Measurements from ENCODE around the gene MED16. TPM values are rescaled to one million over a fixed set of nuclear protein-coding genes. Genes with fewer than 3 reads are reported as not detected.
A peak's percentile ranks its signal among the peaks of the same experiment; 100 is the strongest.

MED16 gene
- total and polyA plus RNA-seq, 2 of the 13 experiments (the other 11 are each of a cell fraction or from before 2014, with no cell fraction given) = 13.3 to 14.8 TPM

GRCh38 chr19:858868-859843 lies 33.8 kb downstream of the MED16 start, which contains the start of gene CFD (continued):
- no peak for TF ChIP-seq SOX13 (IDR thresholded peaks at IDR 0.05)
- 0 out of 4 replicates have a peak, but pooled peaks of 1 of the 2 experiments have one; percentile 6 for TF ChIP-seq SOX13 (CRISPR knock-in tag; conservative IDR thresholded peaks at IDR 0.05 in 1 of 2, IDR thresholded peaks at IDR 0.05 in 1 of 2)
- TF ChIP-seq ZNF282 (IDR thresholded peaks at IDR 0.05; ENCODE audit: partially characterized antibody) = no peak
- TF ChIP-seq ZNF274 (CRISPR knock-in tag; IDR thresholded peaks at IDR 0.05) = no peak
- TF ChIP-seq SAP130 (CRISPR knock-in tag; IDR thresholded peaks at IDR 0.05; ENCODE audit: low read depth) = peak; percentile 41
- no peak for TF ChIP-seq ERF (CRISPR knock-in tag; IDR thresholded peaks at IDR 0.05)
- TF ChIP-seq DMAP1 (CRISPR knock-in tag; IDR thresholded peaks at IDR 0.05) = no peak
- no peak for TF ChIP-seq RORA (CRISPR knock-in tag; IDR thresholded peaks at IDR 0.05)
- no peak for TF ChIP-seq ZNF337 (CRISPR knock-in tag; IDR thresholded peaks at IDR 0.05; ENCODE audit: borderline replicate concordance, low read depth)
- TF ChIP-seq ZNF609 (CRISPR knock-in tag; IDR thresholded peaks at IDR 0.05; ENCODE audit: borderline replicate concordance) = no peak
